AG04450 (cell line): ENCODE measurements around the gene ACACB. TPM values are rescaled to one million over a fixed set of nuclear protein-coding genes. Genes with fewer than 3 reads are reported as not detected.

ENCODE experiments used
- CTCF ChIA-PET: fragments of 300-600, 350-600 bp; formaldehyde crosslinking; extraction: SDS; loops from one replicate; lab custom pipeline; 2022; ENCODE audit warnings: antibody characterized with exemption, inconsistent platforms; lab: Charles Lee
- POLR2A ChIA-PET: fragments of 350-600 bp; formaldehyde crosslinking; extraction: SDS; loops from one replicate; lab custom pipeline; 2021; ENCODE audit warnings: antibody characterized with exemption, inconsistent platforms; lab: Yijun Ruan, JAX
- DNase-seq: peaks from one replicate; pipeline ENCODE4 v3.0.0-alpha.2; 2011; ENCODE audit warnings: low read depth, low spot score
- H3K27ac ChIP-seq: one replicate; pipeline ENCODE4 v1.5.1; 2012; ENCODE audit warnings: low read depth, low read length, control low read depth
- H3K27me3 ChIP-seq: one replicate; pipeline ENCODE4 v1.6.0; 2012; ENCODE audit warnings: low read length; ENCODE audit not compliant: control insufficient read depth, insufficient read depth
- H3K4me3 ChIP-seq: 2 replicates; pipeline ENCODE4 v1.5.1; 2011; ENCODE audit warnings: mild to moderate bottlenecking, low read depth, low read length, control low read depth
- H3K9me3 ChIP-seq: 2 replicates; pipeline ENCODE4 v1.5.1; 2012; ENCODE audit warnings: low read length; ENCODE audit not compliant: control insufficient read depth, insufficient read depth
- polyA plus RNA-seq: library from polyadenylated mRNA; depleted of rRNA; stranded (reverse); fragments of >200 nt; gene quantifications from 2 replicates; pipeline ENCODE4 v1.2.3, GENCODE V29; 2011
- TF ChIP-seq, protein P1 (sequence below): IDR thresholded peaks from 2 replicates; pipeline ENCODE4 v1.5.1; 2011; ENCODE audit warnings: low read depth, low read length, control low read depth, inconsistent platforms

ACACB gene
- polyA plus RNA-seq, 1 experiment = 3.2 TPM

DNA sequence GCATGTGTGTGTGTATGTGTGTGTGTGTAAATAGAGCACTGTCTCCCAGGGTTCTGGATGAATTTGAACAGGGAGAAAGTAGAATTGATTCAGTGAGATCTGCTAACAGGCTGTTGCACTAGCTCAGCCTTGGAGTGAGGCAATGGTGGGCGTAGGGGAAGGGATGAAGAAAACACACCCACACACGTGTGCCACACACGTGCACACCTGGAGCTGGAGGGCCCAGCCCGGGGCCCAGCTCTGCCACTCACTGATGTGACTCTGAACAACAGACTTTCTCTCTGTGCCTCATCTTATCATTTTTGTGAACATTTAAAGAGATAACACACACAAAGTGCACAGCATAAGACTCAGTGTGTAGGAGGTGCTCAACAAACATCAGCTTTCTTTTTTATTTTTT, 4.2 kb downstream of the ACACB start:
- ChIA-PET CTCF (interaction anchor here (1.0 to 2.6 kb wide), 3 partner anchors 9 to 274 kb away, joined by 3 to 18 read pairs (median 5); no protein-coding TSS in a partner anchor), POLR2A (interaction anchor here (0.6 kb wide), 2 partner anchors 61 to 747 kb away, joined by 3 to 4 read pairs; no protein-coding TSS in a partner anchor)
- H3K9me3 ChIP-seq = no peaks in the 10 kb centered on the region
- H3K4me3 ChIP-seq = no peak overlapping the region
- no peaks in the 10 kb centered on the region for H3K27me3 ChIP-seq
- TF ChIP-seq, protein P1, sequence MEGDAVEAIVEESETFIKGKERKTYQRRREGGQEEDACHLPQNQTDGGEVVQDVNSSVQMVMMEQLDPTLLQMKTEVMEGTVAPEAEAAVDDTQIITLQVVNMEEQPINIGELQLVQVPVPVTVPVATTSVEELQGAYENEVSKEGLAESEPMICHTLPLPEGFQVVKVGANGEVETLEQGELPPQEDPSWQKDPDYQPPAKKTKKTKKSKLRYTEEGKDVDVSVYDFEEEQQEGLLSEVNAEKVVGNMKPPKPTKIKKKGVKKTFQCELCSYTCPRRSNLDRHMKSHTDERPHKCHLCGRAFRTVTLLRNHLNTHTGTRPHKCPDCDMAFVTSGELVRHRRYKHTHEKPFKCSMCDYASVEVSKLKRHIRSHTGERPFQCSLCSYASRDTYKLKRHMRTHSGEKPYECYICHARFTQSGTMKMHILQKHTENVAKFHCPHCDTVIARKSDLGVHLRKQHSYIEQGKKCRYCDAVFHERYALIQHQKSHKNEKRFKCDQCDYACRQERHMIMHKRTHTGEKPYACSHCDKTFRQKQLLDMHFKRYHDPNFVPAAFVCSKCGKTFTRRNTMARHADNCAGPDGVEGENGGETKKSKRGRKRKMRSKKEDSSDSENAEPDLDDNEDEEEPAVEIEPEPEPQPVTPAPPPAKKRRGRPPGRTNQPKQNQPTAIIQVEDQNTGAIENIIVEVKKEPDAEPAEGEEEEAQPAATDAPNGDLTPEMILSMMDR = no peak
- H3K27ac ChIP-seq = no peak overlapping the region
- no peak for DNase-seq

DNA sequence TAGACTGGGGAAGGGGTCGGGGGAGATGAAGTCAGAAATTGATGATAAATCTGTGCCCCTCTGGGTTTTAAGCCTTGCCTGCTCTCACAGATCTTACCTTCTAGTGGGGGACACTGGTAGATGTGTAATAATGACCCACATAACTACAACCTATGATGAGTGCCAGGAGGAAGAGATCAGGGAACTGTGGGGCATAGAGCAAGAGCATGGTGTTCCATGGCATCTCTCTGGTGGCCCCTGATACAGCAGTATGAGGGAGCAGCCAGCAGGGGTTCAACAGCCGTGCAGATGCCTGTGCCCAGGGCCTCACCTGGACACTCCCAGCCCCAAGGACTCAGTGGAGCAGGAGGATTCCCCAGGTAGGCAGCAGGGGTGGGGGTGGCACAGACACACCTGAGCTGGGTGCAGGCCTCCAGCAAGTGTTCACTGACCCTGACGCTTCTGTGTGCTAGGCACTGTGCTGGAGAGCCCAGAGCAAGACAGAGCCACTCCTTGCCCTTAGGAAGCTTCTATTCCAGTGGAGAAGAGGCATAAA, 5.0 kb downstream of the ACACB start:
- no peak for DNase-seq
- ChIA-PET CTCF (interaction anchor here (2.6 kb wide), 1 partner anchor 10 kb away, joined by 18 read pairs; no protein-coding TSS in a partner anchor), POLR2A (no interaction called here)
- Histone ChIP-seq H3K27me3 (no peaks in the 10 kb centered on the region), H3K27ac (no peak overlapping the region), H3K9me3 (no peaks in the 10 kb centered on the region), H3K4me3 (no peak overlapping the region)
- TF ChIP-seq, protein P1 = no peak

DNA sequence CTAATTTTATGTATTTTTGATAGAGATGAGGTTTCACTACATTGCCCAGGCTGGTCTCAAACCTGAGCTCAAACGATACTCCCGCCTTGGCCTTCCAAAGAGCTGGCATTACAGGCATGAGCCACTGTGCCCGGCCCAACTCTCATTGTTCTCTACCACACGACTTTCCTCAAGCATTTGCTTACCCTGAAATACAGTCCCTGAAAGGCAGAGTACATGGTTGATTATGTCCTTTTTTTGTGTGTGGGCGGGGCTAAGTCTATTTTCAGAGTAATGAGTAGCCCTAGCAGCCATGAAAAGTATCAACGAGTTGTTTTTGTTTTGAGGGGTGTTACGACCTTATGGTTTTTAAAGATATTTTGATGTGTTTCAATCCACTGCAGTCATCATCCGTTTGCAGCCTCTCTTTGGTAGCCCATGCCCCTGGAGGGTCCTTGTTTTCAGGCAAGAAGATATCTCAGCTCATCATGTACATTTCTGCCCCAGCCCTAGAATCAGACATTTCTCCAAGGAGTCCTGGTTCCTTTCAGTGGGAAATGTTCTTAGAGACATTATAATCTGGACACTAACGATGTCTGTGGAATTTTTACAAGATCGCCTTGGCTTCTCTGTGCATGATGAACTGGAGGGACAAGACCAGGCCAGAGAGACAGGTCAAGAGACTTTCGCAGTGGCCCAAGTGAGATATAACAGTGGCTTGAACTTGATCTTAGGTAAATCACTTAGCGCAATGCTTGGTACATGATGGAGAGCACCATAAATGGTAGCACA, 8.7 kb downstream of the ACACB start:
- Histone ChIP-seq H3K27me3 (peaks cover 2% of the 10 kb centered on the region), H3K4me3 (no peak overlapping the region), H3K27ac (no peak overlapping the region), H3K9me3 (no peaks in the 10 kb centered on the region)
- CTCF ChIA-PET = interaction anchor here (1.5 to 3.8 kb wide), 2 partner anchors 13 to 269 kb away, joined by 5 to 18 read pairs; no protein-coding TSS in a partner anchor
- DNase-seq = no peak
- TF ChIP-seq, protein P1 = no peak
- POLR2A ChIA-PET = no interaction called here

DNA sequence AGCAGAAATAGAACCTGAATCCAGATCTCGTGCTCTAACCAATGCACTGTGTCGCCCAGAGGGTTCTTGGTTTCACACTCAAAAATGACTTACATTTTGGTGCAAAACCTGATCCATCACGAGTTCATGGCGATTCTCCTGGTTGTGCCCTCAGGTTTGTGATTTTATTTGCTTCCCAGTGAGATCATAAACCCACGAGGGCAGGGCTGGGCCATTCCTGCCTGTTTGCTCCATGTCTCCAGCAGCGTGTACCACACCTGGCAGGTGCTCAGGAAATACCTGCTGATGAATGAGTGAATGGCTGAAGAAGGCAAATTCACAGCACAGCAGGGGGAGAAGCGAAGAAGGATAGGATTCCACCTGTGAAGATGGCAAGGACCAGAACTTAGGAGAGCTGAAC, 9.4 kb downstream of the ACACB start:
- DNase-seq = no peak
- no peak overlapping the region for H3K27ac ChIP-seq
- H3K27me3 ChIP-seq = peaks cover 2% of the 10 kb centered on the region
- ChIA-PET POLR2A (no interaction called here), CTCF (interaction anchor here (1.5 to 3.8 kb wide), 2 partner anchors 14 to 268 kb away, joined by 5 to 18 read pairs; no protein-coding TSS in a partner anchor)
- H3K9me3 ChIP-seq = no peaks in the 10 kb centered on the region
- H3K4me3 ChIP-seq = no peak overlapping the region
- TF ChIP-seq, protein P1 = no peak

DNA sequence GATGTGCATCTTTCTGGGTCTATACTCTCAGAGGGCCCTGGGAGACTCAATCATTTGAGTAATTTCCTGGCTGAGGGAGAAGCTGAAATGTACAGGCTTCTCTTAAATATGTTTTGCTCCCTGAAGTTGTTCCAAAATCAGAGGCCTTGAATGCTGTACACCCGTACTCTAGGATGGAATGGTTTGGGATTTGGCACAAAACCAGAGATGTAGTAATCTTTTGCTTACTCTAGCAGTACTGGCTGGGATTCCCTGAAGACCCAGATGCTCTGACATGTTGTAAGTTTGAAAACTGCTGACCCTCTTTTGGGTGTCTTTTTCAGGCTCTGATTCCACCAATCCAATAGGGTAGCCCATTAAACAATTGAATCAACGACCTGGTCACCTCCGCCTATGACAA, 10.4 kb downstream of the ACACB start:
- H3K27ac ChIP-seq = no peak overlapping the region
- DNase-seq = no peak
- H3K9me3 ChIP-seq = no peaks in the 10 kb centered on the region
- TF ChIP-seq, protein P1 = no peak
- POLR2A ChIA-PET = no interaction called here
- no peak overlapping the region for H3K4me3 ChIP-seq
- peaks cover 2% of the 10 kb centered on the region for H3K27me3 ChIP-seq
- CTCF ChIA-PET = interaction anchor here (1.1 to 3.4 kb wide), 2 partner anchors 15 to 137 kb away, joined by 3 to 25 read pairs; no protein-coding TSS in a partner anchor
